Thoracic aorta (tissue), 2 donors: Measurements from ENCODE around the gene PREX1. TPM values are rescaled to one million over a fixed set of nuclear protein-coding genes. Genes with fewer than 3 reads are reported as not detected.

Experiments used
- ATAC-seq: fragments of 150-250 bp; one replicate; pipeline ENCODE4 v1.8.0; 2017; ENCODE audit warnings: low read depth; ENCODE audit not compliant: insufficient number of reproducible peaks, low FRiP score
- DNase-seq: peaks from one replicate; pipeline ENCODE4 v3.0.0-alpha.2; 2020; ENCODE audit warnings: low spot score
- H3K27ac ChIP-seq, 2 donors: fragments of 200-600 bp; sonication (generic); 1 replicate in 1 of 2; 2 replicates in 1 of 2; pipeline ENCODE4 v1.5.1; 2016; ENCODE audit warnings: mild to moderate bottlenecking in 2 of 2, moderate library complexity in 2 of 2
- H3K27me3 ChIP-seq: fragments of 200-600 bp; sonication (generic); replicated peaks from 2 replicates; pipeline ENCODE4 v1.6.0; 2016; ENCODE audit warnings: mild to moderate bottlenecking; ENCODE audit not compliant: insufficient read depth
- H3K36me3 ChIP-seq: fragments of 200-600 bp; sonication (generic); one replicate; pipeline ENCODE4 v1.5.1; 2016
- H3K4me1 ChIP-seq, 2 donors: fragments of 200-600 bp; sonication (generic); 1 replicate in 1 of 2; 2 replicates in 1 of 2; pipeline versions ENCODE4 v1.5.1 to v1.6.0; 2016; ENCODE audit warnings: low read depth in 2 of 2, mild to moderate bottlenecking in 1 of 2; ENCODE audit not compliant: control insufficient read depth in 1 of 2
- H3K4me3 ChIP-seq: fragments of 200-600 bp; sonication (generic); 2 replicates; pipeline ENCODE4 v1.5.1; 2016; ENCODE audit warnings: mild to moderate bottlenecking
- H3K9me3 ChIP-seq: fragments of 200-600 bp; sonication (generic); 2 replicates; pipeline ENCODE4 v1.5.1; 2016
- total RNA-seq, 2 donors: library from RNA; depleted of rRNA; stranded (reverse); fragments of >200 nt; gene quantifications; one replicate each; pipeline versions ENCODE4 v1.1.0 to v1.2.3, GENCODE V29; 2016
- TF ChIP-seq, protein P1 (sequence below): fragments of 200-600 bp; sonication (generic); IDR thresholded peaks from one replicate; pipeline ENCODE4 v1.5.1; 2019; ENCODE audit warnings: antibody characterized with exemption

The PREX1 gene
- total RNA-seq, 2 donors from 2014 or later, result 94.6 to 101 TPM

DNA sequence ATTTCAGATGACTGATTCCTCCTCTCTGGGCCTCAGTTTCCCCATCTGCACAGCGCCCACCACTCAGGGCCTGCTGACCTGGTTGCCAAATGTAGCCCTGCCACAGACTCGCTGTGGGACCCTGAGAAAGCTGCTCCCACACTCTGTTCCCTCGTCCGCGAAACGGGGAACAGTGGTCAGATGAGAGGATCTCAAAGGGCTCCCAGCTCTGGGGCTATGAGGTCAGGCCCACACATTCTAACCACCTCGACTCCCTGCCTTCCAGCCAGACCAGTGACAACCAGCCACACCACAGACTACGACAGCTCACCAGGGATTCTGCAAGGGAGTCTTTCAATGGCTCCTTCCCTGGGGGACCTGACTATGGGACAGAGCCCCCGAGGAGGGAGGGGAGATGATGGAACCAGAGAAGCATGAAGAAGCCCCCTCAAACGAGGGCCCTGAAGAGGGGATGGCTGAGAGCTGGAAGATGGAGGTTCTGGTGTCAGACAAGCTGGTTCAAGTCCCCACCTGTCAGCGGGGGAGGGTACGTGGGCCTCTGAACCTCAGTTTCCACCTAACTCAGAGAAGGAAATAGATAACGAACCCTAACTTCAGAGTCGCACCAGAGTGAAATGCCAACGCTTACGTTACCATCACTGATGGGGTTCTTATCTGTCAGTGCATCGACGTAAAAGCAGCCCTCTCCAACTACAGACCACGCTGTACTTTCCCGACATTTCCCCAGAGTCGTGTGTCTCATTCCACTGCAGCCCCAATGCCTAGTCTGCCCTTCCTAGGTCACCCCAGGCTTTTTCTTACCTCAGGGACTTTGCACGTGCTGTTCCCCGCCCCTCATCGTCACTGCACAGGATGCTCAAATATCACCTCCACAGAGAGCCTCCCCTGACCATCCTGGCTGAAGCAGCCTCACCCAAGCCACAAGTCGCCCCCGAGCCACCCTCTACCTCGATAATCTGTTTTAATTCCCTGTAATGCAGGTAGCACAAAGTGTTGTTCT, 60.5 kb downstream of the PREX1 start:
- no peaks in the 10 kb centered on the region for H3K9me3 ChIP-seq
- DNase-seq, result no peak
- H3K27me3 ChIP-seq, result no peaks in the 10 kb centered on the region
- H3K36me3 ChIP-seq, result no peaks in the 10 kb centered on the region
- H3K27ac ChIP-seq, result no peak overlapping the region
- no peak overlapping the region for H3K4me3 ChIP-seq
- TF ChIP-seq, protein P1, sequence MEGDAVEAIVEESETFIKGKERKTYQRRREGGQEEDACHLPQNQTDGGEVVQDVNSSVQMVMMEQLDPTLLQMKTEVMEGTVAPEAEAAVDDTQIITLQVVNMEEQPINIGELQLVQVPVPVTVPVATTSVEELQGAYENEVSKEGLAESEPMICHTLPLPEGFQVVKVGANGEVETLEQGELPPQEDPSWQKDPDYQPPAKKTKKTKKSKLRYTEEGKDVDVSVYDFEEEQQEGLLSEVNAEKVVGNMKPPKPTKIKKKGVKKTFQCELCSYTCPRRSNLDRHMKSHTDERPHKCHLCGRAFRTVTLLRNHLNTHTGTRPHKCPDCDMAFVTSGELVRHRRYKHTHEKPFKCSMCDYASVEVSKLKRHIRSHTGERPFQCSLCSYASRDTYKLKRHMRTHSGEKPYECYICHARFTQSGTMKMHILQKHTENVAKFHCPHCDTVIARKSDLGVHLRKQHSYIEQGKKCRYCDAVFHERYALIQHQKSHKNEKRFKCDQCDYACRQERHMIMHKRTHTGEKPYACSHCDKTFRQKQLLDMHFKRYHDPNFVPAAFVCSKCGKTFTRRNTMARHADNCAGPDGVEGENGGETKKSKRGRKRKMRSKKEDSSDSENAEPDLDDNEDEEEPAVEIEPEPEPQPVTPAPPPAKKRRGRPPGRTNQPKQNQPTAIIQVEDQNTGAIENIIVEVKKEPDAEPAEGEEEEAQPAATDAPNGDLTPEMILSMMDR, result no peak
- no peak for ATAC-seq
- H3K4me1 ChIP-seq, result peaks cover 8% of the 10 kb centered on the region in 2 donors

DNA sequence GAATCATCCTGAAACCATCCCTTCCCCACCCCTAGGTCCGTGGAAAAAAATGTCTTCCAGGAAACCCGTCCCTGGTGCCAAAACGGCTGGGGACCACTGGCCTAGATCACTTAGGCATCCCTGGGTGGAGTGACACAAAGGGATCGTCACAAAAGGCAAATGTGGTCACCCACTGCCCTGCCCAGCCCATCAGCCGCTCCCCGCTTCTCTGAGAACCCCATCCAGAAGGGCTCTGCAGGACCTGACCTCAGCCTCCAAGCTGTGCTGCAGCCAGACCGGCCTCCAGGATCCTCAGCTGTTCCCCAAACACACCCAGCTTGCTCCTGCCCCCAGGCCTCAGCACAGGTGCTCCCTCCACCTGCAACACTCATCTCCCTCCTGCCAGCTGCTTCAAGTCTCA, 61.6 kb downstream of the PREX1 start:
- H3K27me3 ChIP-seq, result no peaks in the 10 kb centered on the region
- no peaks in the 10 kb centered on the region for H3K9me3 ChIP-seq
- no peak overlapping the region for H3K27ac ChIP-seq
- DNase-seq (no peak), ATAC-seq (no peak)
- H3K4me1 ChIP-seq, result peaks cover 8 to 14% of the 10 kb centered on the region in 2 donors
- H3K4me3 ChIP-seq, result no peak overlapping the region
- TF ChIP-seq, protein P1, result no peak
- no peaks in the 10 kb centered on the region for H3K36me3 ChIP-seq

DNA sequence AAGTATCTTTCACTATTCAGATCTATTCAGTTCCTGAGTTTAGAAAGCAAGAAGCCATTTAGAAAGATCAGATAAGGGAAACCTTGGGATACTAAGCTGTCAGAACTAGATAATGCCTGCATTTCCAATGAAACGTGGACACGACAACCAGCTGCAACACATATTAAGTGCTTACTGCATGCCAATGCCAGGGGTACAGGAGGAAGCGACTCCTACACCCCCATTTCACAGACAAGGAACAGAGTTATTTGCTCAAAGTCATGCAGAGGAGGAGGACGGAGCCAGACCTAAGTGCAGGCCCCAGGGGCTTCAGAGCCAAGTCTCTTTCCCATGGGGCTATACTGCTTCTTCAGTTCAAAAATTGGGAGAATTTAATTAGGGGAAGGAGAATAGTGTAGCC, 62.4 kb downstream of the PREX1 start:
- no peaks in the 10 kb centered on the region for H3K27me3 ChIP-seq
- H3K27ac ChIP-seq, result no peak overlapping the region
- peaks cover 10 to 11% of the 10 kb centered on the region in 2 donors for H3K4me1 ChIP-seq
- DNase-seq, result no peak
- no peak overlapping the region for H3K4me3 ChIP-seq
- no peaks in the 10 kb centered on the region for H3K36me3 ChIP-seq
- no peak for ATAC-seq
- TF ChIP-seq, protein P1, result no peak
- H3K9me3 ChIP-seq, result no peaks in the 10 kb centered on the region

DNA sequence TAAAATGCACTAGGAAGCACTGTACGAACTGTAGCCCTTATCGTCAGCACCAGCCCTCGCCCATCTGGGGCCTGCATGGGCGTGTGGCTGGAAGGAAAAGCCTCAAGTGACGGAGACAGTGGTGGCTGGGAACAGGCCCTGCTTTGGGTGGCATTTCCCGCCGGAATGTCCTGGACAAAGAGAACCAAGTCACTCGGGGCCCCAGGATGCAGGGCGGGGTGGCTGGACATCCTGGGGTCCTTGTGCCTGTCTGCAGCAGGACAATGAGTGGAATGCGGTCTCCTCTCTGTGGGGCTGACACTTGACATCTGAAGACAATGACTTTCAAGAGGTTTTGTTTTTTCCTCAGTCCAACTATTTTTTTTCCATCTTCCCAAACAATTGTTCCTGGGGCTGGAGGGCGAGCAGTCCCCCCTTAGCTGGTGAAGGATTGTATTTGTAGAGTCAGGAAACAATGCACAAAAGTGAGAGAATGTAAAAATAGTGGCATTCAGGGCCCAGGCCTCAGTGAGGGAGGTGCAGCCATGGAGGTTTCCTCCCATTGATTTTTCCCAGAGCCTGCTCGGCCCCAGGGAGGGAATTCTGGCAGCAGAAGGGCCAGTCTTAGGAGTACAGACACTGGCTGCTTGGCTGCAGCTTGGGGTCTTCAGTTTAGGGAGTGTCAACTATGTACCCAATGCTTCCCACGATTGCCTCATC, 64.4 kb downstream of the PREX1 start:
- Histone ChIP-seq H3K4me3 (no peak overlapping the region), H3K27ac (no peak overlapping the region), H3K9me3 (no peaks in the 10 kb centered on the region), H3K27me3 (no peaks in the 10 kb centered on the region), H3K36me3 (no peaks in the 10 kb centered on the region), H3K4me1 (peaks cover 10 to 17% of the 10 kb centered on the region in 2 donors)
- DNase-seq (no peak), ATAC-seq (no peak)
- TF ChIP-seq, protein P1, result no peak

DNA sequence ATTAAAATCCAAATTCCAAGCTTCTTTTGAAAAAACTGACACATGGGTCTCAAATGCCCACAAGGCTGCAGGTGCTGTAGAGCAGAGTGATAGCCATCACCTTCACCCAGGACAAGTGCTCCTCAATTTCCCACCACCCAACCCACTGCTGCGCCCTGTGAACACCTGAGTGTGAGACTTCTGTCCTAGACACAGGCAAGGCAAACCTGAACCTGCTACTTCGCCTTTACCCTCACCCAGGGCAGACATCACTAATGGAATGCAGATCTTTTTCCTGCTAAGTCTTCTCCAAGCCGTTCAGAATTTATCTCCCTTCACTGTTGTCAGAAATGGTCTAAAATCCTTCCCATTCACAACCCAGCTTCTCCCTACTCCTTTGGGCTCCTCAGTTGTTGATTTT, 65.9 kb downstream of the PREX1 start:
- peaks cover 10 to 17% of the 10 kb centered on the region in 2 donors for H3K4me1 ChIP-seq
- DNase-seq (no peak), ATAC-seq (no peak)
- H3K9me3 ChIP-seq, result no peaks in the 10 kb centered on the region
- TF ChIP-seq, protein P1, result no peak
- H3K27me3 ChIP-seq, result no peaks in the 10 kb centered on the region
- no peaks in the 10 kb centered on the region for H3K36me3 ChIP-seq
- H3K4me3 ChIP-seq, result no peak overlapping the region
- H3K27ac ChIP-seq, result no peak overlapping the region
